ENCODE data around the gene HOXB3. TPM values are rescaled to one million over a fixed set of nuclear protein-coding genes. Genes with fewer than 3 reads are reported as not detected.

HOXB3 gene
- total RNA-seq, 4 donors from 2014 or later: 11.4 to 48.7 (median 24.2) TPM

DNA sequence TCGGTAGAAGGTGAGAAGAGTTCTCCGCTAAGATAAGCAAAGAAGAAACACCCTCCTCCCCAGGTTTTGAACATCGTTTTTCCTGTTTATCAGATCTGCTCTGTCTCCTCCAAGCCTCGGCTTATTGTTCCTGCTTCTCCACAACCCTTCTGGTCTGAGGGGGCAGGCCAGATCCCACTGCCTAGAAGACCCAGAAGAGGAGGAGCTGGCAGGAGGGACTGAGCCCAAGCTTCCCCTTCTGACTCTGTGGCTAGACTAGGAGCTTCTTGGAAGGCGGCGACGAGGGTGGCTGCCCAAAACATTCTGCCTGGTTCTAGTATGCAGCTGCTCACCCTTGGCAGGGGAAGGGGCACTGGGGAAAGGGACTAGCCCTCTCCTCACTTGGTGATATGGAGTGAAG, 8.7 kb upstream of the HOXB3 start:
- Histone ChIP-seq H3K9me3 (no peaks in the 10 kb centered on the region), H3K27ac (no peak overlapping the region), H3K4me1 (peaks cover 0 to 68% (median 7%) of the 10 kb centered on the region in 3 donors), H3K4me3 (no peak overlapping the region), H3K27me3 (peaks cover 90% of the 10 kb centered on the region), H3K36me3 (peaks cover 0 to 3% of the 10 kb centered on the region in 2 donors)
- ATAC-seq: no peak
- WGBS, 2 donors (ENCODE audit: low coverage in 1 of 2): 43 to 57% methylated on average over 2 to 6 of the region's 7 CpGs
- TF ChIP-seq POLR2AphosphoS5 (IDR thresholded peaks at IDR 0.05): no peak
- TF ChIP-seq CTCF (IDR thresholded peaks at IDR 0.05): no peak
- no peak for TF ChIP-seq EP300 (IDR thresholded peaks at IDR 0.05)
- no peak for TF ChIP-seq POLR2A (IDR thresholded peaks at IDR 0.05)

- Histone ChIP-seq H3K27me3 (peaks cover 83% of the 10 kb centered on the region), H3K36me3 (peaks cover 0 to 3% of the 10 kb centered on the region in 2 donors), H3K9me3 (no peaks in the 10 kb centered on the region), H3K27ac (peak overlapping the region in 3 of 4 donors; percentile 25 to 79 (median 75)), H3K4me3 (peak overlapping the region; percentile 23 to 62), H3K4me1 (peaks cover 0 to 69% (median 7%) of the 10 kb centered on the region in 3 donors)
- peak; percentile 57 for ATAC-seq
- TF ChIP-seq POLR2A (IDR thresholded peaks at IDR 0.05) (peak; percentile 38 to 47), POLR2AphosphoS5 (IDR thresholded peaks at IDR 0.05) (peak; percentile 77), CTCF (IDR thresholded peaks at IDR 0.05) (no peak)
- WGBS, 2 donors (ENCODE audit: low coverage in 1 of 2): 2 to 6% methylated on average over 11 to 12 of the region's 68 CpGs
These were observed 8.0 kb upstream of the HOXB3 start for GRCh38 chr17:48597778-48598631.

- H3K27me3 ChIP-seq: peaks cover 83% of the 10 kb centered on the region
- WGBS, 2 donors (ENCODE audit: low coverage in 1 of 2): no CpG with 5 or more reads among the region's 16 CpGs
- H3K9me3 ChIP-seq: no peaks in the 10 kb centered on the region
- H3K36me3 ChIP-seq: peaks cover 0 to 3% of the 10 kb centered on the region in 2 donors
- H3K4me1 ChIP-seq: peaks cover 0 to 69% (median 7%) of the 10 kb centered on the region in 3 donors
- TF ChIP-seq EP300 (IDR thresholded peaks at IDR 0.05): no peak
- no peak for TF ChIP-seq POLR2AphosphoS5 (IDR thresholded peaks at IDR 0.05)
- no peak for TF ChIP-seq CTCF (IDR thresholded peaks at IDR 0.05)
- TF ChIP-seq POLR2A (IDR thresholded peaks at IDR 0.05): no peak
- peak overlapping the region; percentile 23 to 62 for H3K4me3 ChIP-seq
- peak overlapping the region in 3 of 4 donors; percentile 25 to 79 (median 75) for H3K27ac ChIP-seq
- no peak for ATAC-seq
These were observed 7.4 kb upstream of the HOXB3 start for GRCh38 chr17:48597528-48597777.

DNA sequence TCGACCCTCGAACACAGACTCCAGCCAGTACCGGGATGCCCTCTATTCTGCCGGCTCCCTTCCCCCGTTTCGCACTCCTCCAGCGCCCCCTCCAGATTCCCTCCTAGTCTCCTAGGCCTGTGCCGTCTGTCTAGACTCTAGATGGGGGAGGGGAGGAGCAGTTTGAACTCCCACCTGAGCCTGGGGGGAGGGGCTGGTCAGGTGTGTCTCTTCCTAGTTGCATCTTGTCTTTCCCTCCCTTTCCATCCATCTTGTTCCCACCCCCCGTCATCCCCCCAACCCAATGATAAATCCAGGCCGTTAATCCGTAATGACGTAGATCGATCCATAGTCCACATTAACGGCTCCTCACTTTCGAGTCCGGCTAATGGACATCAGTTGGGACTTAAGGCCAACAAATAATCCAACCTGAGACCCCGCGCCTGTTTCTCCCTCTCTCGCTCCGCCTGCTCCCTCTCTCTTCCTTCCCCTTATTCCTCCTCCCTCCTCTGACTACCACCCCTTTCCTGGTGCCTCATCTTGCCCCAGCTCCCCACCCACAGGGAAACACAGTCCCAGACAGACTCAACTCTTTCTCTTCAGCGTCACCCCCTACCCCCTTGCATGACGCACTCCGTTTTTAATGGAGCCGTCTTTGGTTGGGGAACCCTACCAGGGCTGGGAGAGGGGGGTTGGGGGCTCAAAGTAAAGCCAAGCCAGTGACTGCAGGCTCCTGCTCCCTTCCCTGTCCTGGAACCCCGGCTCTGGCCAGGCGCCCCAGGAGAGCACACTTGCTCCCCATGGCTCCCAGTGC, 6.9 kb upstream of the HOXB3 start:
- peak overlapping the region; percentile 23 to 62 for H3K4me3 ChIP-seq
- WGBS, 2 donors (ENCODE audit: low coverage in 1 of 2): 34 to 39% methylated on average over 13 to 20 of the region's 26 CpGs
- ATAC-seq: no peak
- peaks cover 0 to 69% (median 3%) of the 10 kb centered on the region in 3 donors for H3K4me1 ChIP-seq
- H3K27ac ChIP-seq: peak overlapping the region in 2 of 4 donors; percentile 75 to 79
- no peak for TF ChIP-seq EP300 (IDR thresholded peaks at IDR 0.05)
- TF ChIP-seq POLR2A (IDR thresholded peaks at IDR 0.05): no peak
- peak; percentile 61 for TF ChIP-seq POLR2AphosphoS5 (IDR thresholded peaks at IDR 0.05)
- TF ChIP-seq CTCF (IDR thresholded peaks at IDR 0.05): no peak
- H3K27me3 ChIP-seq: peaks cover 83% of the 10 kb centered on the region
- H3K36me3 ChIP-seq: peaks cover 0 to 3% of the 10 kb centered on the region in 2 donors
- H3K9me3 ChIP-seq: no peaks in the 10 kb centered on the region
